PC-9 (cell line): ENCODE results near the gene ANKS6.

Source experiments
- EZH2 ChIP-seq: fragments of 200-600 bp; sonication (generic); IDR thresholded peaks from 2 replicates; pipeline ENCODE4 v1.8.0; 2017; ENCODE audit warnings: antibody characterized with exemption, low read depth
- TF ChIP-seq, protein P1 (sequence below): fragments of 200-600 bp; sonication (generic); conservative IDR thresholded peaks from 2 replicates; pipeline ENCODE4 v1.6.1; 2017; ENCODE audit warnings: mixed run types, antibody characterized with exemption, mild to moderate bottlenecking, moderate library complexity

DNA sequence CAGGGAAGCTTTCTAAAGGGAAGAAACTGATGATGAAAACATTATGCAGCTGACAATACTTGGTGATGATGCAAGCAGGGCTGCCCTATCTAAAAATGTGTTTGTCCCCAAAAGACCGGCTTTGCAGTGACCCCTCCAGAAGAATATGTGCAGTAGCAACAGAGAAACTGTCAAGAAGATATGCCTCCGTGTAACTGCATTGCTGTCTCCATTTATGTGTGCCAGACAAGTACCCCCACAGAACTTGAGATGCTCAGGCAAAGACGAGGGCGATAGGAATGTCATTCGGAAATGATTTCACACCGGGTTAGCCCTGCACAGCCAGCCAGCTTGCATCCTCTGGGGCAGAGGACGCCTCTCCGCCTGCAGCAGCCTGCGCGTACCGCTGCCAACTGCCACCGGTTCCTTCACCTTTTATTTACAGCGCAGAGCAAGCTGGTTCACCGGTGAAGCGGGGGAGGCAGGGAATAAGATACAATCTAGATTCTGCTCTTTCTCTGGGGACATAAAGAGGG lies 89.6 kb downstream of the ANKS6 start:
- TF ChIP-seq, protein P1, sequence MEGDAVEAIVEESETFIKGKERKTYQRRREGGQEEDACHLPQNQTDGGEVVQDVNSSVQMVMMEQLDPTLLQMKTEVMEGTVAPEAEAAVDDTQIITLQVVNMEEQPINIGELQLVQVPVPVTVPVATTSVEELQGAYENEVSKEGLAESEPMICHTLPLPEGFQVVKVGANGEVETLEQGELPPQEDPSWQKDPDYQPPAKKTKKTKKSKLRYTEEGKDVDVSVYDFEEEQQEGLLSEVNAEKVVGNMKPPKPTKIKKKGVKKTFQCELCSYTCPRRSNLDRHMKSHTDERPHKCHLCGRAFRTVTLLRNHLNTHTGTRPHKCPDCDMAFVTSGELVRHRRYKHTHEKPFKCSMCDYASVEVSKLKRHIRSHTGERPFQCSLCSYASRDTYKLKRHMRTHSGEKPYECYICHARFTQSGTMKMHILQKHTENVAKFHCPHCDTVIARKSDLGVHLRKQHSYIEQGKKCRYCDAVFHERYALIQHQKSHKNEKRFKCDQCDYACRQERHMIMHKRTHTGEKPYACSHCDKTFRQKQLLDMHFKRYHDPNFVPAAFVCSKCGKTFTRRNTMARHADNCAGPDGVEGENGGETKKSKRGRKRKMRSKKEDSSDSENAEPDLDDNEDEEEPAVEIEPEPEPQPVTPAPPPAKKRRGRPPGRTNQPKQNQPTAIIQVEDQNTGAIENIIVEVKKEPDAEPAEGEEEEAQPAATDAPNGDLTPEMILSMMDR, result no peak
- no peak for TF ChIP-seq EZH2
